ENCODE results near the gene RADX. TPM values are rescaled to one million over a fixed set of nuclear protein-coding genes. Genes with fewer than 3 reads are reported as not detected.
"Not testable (repeated sequence)": the region's sequence is repeated elsewhere in the genome, so short reads cannot be mapped to it uniquely, and the experiment has no call there.

The RADX gene, protein sequence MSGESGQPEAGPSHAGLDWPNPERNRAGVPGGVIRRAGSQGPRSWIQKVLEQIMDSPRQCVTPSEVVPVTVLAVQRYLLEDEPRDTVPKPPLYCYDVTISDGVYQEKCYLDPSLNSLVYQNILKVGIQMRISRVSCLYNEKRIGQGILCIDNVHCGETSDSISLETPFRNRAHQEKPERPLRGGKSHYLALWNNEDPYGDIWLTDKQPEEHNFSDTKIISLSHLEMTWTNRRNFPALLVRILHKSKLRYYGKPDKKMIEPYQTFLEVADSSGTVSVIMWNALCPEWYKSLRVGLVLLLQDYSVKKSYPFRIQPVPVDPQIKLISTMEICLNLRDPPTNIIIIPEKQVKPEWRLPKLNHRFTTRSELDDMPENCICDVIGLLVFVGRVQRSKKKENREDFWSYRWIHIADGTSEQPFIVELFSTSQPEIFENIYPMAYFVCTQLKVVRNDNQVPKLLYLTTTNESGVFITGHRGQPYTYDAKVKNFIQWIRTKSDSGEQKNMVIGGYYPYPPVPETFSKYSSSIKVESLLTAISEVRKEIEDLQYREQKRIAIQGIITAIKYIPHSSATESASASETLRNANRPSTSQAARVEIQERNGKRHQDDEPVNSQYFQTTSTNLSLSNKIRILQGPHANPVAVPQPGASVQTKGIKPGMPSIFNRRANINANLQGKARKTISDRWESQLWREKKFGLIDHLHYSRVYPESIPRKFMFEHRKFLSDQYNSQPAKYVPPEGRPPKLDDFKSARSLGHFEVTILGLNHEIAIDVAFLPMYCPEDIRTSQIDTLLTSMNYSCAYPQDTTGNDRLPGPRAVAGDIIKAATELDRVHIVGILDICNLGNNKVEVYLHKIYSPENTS
- 7.8 TPM for total RNA-seq

DNA sequence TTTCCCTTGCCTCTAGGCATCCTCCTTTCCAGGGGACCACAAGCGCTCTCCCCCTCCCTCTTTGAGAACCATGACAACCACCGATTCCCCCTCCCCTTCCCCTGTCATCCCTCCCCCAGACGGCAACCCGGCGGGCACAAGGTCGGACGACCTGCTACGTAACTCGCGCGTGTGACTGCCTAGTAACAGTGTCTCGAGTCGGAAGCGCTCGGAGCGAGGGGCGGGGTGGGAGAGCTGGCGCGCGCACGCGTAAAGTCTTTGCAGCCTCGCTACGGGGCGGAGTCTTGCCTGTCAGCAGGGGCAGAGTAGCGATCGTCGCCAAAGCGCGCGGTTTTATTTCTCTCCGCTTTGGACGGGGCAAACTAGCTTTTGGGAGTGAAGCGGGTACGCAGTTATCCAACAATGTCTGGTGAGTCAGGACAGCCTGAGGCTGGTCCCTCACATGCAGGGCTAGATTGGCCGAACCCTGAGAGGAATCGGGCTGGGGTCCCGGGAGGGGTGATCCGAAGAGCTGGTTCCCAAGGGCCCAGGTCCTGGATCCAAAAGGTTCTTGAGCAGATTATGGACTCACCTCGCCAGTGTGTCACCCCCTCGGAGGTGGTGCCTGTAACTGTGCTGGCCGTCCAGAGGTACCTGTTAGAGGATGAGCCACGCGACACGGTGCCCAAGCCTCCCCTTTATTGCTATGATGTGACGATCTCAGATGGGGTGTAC is at the start of gene RADX:
TSS of gene RADX (plus strand) at position 300 of the 714 bp plus-strand sequence. CDS start at position 403, 103 bp downstream.
- peak; percentile 63 for DNase-seq

DNA sequence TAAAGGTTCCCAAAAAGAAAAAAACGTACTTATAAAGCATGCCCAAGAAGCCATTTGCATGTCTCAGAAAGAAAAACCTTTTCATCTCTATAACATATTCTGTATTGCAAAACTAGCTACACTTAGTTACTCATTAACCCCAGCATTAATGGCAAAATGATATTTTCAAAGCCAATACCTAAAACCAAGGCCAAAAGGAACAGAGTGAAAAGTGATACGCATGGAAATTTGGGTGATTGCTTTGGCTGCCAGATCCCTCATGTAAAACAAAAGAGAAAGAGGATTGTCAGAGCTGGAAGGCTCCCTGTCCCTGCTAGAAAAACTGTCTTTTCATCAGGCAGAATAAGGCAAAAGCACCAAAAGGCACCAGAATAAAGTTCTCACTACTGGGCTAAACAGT is 46.8 kb upstream of the RADX start:
- DNase-seq, result no peak

DNA sequence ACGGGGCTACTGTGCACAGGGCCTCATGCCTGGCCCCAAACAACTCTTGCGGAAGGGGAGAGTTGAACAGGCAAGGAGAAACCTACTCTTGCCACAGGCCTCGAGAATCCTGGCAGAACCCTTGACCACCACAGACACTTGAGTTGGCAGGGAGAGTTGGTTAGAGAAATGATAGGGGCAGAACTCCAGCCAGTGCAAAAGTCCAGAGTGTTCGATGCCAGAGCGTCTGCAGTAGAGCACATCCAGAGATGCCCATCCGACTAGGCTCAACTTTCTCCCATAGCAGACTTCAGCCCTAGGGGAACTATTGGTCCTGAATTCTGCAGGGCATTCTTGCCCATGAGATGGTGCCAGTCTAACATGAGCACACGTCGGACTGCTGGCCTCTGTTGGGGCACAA is 45.4 kb upstream of the RADX start:
- no peak for DNase-seq

DNA sequence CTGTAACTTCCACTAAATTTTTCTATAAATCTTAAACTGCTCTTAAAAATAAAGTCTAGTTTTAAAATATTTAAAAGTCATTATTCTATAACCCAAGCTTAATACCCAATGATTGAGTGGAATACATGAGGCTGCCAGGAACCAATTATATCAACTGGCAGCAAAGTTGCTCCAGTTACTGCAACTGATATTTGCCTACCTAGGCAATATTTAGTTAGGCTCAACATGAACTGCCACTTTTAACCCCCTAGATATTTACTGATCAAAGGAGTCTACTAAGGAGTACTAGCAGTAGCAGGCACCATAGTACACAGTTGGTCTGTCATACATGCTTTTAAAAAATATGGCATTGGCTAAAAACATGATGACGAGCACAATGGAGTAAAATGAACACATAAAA is 29.9 kb upstream of the RADX start:
- no peak for DNase-seq

DNA sequence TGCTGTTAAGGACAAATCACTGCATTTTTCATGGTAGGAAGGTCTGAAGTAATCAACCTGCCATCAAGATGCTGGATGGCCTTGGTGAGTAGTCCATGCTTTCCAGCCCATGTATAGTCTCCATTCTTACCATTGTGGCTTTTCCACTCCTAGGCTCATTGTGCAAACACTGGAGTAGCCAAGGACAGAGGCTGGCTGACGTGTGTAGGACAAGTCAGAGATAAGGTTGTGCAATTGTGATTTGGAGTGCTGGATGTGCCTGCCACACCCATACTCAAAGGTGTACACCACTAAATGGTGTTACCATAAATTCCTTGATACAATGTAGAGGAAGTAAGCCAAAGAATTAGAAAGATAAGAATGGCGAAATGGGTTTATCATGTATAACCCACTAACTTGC is 26.3 kb upstream of the RADX start:
- DNase-seq, result no peak

DNA sequence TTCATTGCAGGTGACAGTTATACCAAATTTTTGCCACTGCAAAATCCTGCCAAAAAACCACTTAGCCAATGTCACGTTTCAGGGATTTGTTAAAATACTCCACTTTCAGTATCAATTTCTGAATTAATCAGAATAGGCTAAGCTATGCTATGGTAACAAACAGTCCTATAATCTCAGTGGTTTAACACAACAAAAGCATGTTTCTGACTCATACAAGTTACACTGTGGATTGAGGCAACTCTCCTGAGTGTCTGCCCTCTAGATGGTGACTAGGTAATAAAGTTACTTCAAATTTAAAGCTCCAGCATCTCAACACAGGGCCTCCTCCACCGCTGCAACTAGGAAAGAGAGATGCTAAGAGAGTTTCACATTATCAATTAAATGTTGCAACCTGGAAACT is 23.0 kb upstream of the RADX start:
- no peak for DNase-seq

DNA sequence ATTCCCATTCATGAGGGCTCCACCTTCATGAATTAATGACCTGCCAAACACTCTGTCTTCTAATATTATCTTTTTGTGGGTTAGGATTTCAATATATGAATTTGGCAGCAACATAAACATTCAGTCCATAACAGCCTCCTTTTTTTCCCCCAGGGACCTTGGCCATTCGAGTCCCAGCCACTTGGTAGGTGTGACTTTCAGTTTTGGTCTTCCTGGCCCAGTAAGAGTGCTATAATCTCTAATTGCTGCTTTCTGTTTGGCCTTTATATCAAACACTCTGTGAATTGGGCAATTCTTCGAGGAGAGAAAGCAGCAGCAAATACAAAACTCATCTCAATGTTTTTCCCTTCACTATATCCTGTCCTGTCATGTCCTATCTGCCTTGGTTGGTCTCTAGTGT is 12.4 kb upstream of the RADX start:
- no peak for DNase-seq

DNA sequence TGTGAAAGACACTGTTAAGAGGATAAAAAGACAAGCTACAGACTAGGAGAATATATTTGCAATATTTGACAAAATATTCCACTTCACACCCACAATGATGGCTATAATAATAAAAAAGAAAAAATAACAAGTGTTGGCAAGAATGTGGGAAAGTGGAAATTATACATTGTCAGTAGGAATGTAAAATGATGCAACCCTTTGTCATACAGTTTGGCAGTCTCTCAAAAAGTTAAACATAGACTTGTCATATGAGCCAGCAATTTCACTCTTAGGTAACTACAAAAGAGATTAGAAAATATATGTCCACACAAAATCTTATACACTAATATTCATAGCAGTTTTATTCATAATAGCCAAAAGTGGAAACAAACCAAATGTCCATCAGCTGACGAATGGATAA is 5.2 kb upstream of the RADX start:
- no peak for DNase-seq

DNA sequence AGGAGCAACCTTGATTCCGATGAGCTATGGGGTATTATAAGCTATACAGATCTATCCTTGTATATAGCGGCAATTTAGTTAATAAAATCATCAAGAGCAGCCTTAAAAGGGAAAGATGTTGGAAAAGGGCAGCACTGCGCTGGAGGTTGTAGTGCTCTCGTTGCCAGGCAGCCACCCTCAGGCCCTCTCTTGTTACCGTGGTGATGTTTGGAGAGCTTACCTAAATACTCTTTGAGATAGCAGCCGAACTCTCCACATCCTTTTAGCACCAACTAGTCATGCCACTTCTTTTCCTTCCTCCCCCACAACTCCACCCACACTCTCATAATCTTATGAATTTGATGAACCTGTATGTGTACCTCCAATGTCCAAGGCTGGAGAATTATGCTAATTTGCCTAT is 3.8 kb upstream of the RADX start:
- no peak for DNase-seq

DNA sequence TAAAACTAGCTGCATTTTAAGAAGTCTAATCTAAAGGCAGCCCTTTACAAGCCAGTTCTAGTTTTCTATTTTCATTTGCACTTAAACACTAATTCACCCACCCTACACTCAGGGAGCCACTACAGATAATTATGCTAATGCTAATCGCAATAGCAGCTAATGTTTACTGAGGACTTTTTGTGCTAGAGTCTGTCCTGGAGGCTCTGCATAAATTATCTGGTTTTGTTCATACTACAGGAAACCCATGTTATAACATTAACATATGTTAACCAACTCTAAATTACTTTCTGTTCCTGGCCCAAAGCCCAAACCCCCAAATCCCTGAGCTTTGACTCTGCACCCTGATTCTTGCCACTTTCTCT is 480 bp upstream of the RADX start:
- no peak for DNase-seq

DNA sequence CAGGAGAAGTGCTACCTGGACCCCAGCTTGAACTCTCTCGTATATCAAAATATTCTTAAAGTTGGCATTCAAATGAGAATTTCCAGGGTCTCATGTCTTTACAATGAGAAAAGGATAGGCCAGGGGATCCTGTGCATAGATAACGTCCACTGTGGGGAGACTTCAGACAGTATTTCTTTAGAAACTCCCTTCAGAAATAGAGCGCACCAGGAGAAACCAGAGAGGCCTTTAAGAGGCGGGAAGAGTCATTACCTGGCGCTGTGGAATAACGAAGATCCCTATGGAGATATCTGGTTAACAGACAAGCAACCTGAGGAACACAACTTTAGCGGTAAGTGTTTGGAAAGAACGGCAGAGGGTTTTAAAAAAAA is 600 bp downstream of the RADX start:
- DNase-seq, result peak; percentile 3

DNA sequence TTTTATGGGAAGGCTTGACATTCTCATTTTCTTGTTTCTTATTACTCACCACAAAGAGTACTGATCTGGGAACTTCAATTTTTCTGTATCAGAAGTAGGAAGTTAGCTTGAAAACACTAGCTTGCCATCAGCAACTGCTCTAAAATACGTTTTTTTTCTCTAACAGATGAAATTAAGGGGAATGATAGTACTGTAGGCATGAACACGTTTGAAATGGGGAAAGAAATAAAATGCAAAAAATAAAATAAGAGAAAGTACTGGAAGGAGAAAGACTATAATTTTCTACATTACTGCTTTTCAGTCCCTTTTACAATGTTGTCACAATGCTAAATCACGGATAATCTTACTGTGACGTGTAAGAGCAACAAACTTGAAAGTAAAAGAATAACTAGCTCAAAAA is 1.5 kb downstream of the RADX start:
- DNase-seq, result no peak

DNA sequence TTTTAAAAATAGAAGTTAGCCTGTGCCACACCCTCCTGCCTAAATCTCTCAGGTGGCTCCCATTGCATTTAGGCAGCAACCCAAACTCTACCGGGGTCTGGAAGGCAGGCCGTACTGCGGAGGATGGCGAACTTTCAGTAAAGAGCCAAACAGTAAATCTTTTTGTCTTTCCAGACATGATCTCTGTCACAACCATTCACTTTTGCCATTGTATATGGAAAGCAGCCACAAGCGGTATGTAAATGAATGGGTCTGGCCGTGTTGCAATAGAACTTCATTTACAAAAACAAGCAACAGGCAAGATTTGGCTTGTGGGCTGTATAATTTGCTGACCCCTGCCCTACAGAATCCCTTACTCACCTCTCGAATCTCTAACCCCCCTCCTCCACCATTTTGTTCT is 3.3 kb downstream of the RADX start:
- no peak for DNase-seq

DNA sequence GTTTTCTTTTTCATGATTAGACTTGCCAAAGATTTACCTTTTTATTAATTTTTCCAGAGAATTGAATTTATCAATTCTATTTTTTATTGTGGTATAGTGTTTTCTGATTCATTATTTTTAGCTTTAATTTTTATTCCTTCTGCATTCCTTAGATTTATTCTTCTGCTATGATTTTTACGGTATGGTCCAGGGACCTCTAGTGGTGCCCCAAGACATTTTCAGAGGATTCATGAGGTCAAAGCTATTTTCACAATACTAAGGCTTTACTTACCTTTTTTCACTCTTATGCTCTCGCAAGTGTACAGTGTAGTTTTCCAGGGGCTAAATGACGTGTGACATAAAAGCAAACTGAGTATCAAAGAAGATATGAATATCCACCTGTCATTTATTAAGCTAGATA is 8.0 kb downstream of the RADX start:
- no peak for DNase-seq

DNA sequence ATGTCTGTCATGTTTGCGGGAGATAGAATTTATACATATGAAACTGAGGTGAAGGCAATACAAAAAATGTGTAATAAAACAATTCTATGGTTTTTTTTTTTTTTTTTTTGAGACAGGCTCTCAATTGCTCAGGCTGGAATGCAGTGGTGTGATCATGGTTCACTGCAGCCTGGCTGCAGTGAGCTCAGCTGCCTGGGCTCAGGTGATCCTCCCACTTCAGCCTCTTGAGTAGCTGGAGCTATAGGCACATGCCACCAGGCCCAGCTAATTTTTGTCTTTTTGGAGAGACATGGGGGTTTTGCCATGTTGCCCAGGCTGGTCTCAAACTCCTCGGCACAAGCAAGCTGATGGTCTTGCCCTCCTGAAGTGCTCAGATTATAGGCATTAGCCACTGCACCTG is 10.1 kb downstream of the RADX start:
- DNase-seq, result no peak

DNA sequence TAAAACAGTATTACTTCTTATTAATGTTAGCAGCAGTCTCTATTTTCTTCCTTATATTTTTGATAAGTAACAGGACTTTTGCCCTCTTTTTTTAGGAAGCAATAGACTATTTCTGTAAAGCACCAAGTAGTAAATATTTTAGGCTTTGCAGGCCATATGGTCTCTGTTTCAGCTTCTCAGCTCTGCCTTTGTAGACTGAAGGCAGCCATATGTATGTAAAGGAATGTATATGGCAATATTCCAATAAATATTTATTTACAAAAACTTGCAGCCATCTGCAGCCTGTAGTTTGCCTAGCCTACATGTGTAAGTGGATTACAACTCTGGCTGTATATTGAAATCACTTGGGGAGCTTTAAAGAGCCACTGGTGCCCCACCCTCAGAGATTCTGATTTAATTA is 15.0 kb downstream of the RADX start:
- no peak for DNase-seq

DNA sequence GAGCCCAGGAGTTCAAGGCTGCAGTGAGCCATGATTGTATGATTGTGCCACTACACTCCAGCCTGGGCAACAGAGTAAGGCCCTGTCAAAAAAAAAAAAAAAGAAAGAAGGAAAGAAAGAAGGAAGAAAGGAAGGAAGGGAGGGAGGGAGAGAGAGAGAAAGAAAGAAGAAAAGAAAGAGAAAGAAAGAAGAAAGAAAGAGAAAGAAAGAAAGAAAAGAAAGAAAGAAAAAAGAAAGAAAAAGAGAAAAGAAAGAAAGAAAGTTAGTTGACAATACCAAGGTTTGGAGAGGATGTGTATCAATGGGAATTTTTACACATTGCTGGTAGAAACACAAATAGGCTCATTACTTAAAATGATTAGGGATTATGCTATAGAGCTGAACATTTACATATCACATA is 19.8 kb downstream of the RADX start:
- DNase-seq, result no peak

DNA sequence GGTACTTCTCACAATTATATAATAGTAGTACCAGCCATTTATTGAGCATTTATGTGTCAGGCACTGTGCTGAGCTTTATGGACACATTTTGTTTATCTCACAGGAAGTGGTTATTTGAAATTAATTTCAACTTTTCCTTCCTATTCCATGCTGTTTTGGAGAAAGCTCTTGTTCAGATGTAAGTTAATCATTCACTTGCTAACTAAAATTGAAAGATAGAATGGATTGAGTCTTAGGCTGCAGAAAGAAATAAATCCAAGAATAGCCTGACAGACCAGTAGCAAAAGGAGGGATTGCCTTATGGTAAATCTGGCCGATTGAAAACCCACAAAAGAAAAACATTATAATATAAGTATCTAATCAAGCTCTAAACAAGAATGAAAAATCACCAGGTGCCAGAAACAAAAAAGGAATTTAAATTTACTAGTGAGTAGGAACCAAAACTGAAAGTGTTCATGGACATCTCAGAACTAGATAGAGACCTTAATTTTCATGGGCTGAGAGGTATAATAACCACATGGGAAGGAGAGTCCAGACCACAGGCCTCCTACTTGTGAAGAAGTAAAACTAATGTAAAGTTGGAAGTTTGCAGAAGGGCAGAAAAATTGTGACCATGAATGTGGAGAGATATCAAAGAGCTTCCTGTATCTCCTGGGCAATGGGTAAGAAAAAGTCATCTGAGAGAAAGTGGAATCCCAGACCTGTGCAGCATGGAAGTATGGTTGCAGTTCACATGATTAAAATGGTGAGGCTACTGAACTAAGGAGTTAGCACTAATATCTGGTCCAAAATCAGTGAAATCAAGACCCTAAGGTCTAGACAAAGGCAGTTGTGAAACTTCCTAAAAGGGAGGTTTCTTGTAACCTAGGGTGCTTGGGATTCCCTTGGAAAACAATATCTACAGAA is 38.0 kb downstream of the RADX start:
- no peak for DNase-seq

DNA sequence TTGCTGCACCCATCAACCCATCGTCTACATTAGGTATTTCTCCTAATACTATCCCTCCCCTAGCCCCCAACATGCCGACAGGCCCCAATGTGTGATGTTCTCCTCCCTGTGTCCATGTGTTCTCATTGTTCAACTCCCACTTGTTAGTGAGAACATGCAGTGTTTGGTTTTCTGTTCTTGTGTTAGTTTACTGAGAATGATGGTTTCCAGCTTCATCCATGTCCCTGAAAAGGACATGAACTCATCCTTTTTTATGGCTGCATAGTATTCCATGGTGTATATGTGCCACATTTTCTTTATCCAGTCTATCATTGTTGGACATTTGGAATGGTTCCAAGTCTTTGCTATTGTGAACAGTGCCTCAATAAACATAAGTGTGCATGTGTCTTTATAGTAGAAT is 41.8 kb downstream of the RADX start:
- DNase-seq, result not testable (repeated sequence)

DNA sequence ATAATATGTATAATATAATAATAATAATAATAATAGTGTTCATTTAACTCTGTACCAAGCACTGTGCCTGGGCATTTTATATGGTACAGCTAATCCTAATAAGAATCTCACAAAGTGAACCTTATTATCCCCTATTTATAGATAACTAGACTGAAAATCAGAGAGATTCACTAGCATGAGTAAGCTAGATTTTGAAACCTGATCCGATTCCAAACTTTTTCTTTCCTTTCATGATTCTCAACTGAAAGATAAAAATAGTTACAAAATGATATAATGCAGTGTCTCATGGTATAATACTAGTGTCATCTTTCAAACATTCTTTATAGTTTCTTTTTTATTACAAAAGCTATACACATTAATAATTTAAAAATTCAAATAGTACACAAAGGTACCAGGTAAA is 58.9 kb downstream of the RADX start:
- DNase-seq, result no peak

DNA sequence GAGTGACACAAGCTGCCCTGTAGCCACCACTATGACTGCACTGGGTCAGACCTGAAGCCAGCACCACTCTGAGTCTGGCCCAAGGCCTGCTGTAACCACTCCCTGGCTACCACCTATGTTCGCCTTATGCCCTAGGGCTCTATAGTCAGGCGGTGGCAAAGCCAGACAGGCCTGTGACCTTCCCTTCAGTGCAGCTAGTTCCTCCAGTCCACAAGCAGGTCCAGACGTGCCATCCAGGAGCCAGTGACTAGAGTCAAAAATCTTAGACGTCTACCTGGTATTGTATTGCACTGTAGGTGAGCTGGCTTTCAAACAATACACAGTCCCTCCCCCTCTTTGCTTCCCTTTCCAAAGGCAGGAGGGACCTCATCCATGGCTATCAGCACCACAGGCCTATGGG is 60.7 kb downstream of the RADX start:
- no peak for DNase-seq

DNA sequence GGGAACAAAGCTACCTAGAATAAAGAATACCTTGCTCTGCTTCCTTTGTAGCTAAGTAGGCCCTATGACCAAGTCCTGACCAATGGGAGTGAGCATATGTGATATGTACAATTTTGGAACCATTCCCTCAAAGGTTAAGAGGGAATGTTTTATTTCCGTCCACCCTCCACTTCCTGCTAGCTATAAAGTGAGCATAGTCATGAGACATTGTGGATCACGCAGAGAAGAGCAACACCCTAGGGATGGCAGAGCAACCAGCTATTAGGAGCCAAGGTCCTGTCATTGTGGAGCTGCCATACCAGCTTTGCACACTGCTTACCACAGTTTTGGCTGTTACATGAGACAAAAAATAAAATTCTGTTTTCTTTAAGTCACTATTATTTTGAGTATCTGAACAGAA is 68.9 kb downstream of the RADX start:
- DNase-seq, result no peak

All from occipital lobe (tissue), 2 donors.